Measurements from ENCODE around the gene OR2L5.

OR2L5 gene, protein sequence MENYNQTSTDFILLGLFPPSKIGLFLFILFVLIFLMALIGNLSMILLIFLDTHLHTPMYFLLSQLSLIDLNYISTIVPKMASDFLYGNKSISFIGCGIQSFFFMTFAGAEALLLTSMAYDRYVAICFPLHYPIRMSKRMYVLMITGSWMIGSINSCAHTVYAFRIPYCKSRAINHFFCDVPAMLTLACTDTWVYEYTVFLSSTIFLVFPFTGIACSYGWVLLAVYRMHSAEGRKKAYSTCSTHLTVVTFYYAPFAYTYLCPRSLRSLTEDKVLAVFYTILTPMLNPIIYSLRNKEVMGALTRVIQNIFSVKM

DNA sequence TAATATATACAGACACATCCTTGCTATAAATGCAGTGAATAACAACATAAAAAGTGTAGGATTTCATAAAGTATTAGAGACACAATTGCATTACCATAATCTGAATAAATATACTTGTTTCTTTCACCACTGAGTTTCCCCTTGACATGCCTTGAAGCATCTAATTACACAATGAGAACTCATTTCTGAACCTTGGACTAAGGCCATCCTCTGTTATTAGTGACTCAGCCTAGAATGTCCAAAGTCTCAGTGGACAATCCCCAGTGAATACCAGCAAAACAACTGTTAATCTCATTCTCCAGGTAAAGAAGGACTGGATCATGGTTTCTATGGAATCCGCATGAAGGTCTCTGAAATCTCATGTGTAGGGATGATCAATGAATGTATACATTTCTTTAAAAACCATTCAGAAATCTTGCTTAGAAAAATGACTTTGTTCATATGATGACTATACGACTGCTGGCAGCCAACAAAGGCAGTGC, at the start of gene OR2L5:
OR2L5 (plus strand) TSS at position 432 of the 482 bp plus-strand sequence. CDS start 8,288 bp downstream, outside the sequence.
- DNase-seq (ENCODE audit: low read depth in 2 of 2), result no peak

DNA sequence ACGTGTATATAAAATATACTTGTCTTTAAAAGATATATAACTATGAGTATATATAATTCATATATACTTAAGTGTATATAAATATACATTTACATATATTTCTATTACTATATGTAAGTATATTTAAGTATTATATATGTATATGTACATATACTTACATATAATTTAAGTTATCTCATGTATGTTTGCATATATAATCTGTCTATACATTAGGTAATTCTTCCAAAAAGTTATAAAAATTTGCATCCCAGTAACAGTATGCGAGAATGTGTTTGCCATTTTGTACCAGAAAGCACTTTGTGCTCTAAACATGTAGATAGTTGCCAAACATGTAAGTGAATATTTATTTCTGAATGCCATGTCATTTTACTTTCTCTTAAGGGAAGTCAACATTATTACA, 48.5 kb upstream of the OR2L5 start, which contains the start of gene OR2AK2:
OR2AK2 (plus strand) TSS at position 301 of the 400 bp plus-strand sequence. CDS start 144 bp downstream, outside the sequence.
- no peak for DNase-seq (ENCODE audit: low read depth in 2 of 2)

DNA sequence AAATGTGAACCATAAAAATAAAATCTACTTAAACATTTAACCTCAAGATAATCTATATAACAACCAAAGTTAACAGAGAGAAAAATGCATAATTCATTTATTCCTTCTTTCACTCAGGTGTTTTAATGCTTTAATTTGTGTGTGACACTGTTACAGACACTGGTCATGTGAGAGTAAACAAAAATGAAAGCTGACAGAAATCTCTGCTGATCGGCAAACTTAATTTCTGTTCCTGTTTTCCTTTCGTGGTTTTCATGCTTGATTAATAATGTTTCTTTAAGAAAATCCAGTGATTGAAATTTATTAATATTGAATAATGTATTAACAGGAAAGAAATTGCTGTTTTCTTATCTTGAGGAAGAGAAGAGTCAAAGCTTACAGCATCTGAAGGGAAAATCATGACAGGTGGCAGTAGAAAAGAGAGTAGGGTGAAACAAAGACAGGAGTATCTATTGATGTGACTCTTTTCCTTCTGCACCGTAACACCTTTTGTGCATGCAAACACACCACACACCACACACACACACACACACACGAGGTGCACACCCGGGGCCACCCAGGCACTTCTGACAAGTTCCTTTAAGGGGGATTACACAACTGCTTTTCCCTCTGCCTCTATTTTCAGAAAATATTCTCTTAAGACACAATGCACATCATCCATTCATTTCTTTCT, 46.8 kb upstream of the OR2L5 start:
- DNase-seq (ENCODE audit: low read depth in 2 of 2), result no peak

DNA sequence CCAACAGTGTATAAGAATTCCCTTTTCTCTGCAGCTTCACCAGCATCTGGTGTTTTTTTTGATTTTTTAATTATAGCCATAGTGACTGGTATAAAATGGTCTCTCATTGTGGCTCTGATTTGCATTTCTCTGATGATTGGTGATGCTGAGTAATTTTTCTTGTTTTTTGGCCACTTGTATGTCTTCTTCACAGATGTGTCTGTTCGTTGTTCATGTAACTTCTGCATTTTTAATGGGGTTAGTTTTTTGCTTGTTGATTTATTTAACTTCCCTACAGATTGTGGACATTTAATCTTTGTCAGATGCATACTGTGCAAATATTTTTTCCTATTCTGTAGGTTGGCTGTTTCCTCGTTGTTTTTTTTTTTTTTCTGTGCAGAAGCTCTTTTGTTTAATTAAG, 20.5 kb upstream of the OR2L5 start:
- no peak for DNase-seq (ENCODE audit: low read depth in 2 of 2)

DNA sequence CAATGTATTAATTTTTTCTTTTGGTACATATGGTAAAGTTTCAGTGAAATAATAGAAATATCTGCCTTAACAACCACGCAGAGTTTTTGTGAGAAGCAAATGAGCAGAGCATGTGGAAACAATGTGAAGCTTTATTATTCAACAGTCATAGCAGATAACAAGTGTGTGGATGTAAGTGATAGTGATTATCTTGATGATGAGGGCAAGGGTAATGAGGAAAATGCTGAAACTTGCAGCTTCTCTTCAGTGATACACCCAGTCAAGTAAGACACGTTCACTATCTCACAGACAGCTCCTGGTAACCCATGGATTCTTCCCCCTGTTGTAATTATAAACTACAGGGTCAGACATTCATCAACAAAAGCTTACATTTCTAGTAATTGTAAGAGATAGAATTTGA, 14.6 kb upstream of the OR2L5 start:
- no peak for DNase-seq (ENCODE audit: low read depth in 2 of 2)

DNA sequence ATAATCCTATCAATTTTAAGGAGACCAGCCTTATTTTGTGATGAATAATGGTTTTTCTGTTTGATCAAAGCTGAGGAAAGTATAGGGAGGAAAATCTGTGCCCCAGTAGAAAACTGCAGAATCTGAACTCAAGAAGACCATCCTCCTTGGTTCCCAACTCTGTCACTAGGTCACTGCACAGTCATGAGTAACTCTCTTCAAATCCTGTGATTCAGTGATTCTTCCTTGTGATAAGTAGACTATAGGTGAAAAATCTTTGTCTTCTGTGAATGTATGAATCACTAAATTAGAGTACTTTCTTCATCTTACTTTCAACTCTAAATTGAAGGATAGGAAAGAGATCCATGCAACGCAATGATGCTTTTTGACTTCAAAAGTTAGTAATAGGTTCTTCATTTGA, 13.3 kb upstream of the OR2L5 start:
- DNase-seq (ENCODE audit: low read depth in 2 of 2), result no peak

DNA sequence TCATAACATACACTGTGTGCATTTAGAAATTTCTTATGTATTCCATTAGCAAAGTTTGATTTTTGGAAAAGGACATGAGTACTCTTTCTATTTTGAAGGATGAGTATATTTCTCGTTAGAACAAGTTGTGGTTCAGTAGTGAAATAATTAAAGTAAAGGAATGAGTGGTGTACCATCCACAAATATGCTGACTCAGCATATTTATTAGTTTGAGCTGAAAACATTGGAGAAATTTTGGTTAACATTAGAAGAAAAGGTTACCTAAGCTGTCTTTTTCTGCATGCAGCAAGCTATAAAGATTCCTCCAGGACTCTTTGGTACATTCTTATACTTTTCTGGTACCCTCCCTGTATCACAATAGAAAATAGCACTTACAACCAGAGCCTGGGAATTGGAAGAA, 5.7 kb upstream of the OR2L5 start:
- DNase-seq (ENCODE audit: low read depth in 2 of 2), result no peak

DNA sequence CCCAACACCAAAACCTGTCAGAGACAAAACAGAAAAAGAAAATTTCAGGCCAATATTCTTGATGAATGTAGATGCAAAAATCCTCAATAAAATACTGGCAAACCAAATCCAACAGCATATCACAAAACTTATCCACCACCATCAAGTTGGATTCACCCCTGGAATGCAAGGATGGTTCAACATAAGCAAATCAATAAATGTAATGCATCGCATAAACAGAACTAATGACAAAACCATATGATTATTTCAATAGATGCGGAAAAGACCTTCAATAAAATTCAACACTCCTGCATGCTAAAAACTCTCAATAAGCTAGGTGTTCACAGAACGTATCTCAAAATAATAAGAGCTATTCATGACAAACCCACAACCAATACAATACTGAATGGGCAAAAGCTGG, 3.8 kb upstream of the OR2L5 start:
- DNase-seq (ENCODE audit: low read depth in 2 of 2), result no peak

DNA sequence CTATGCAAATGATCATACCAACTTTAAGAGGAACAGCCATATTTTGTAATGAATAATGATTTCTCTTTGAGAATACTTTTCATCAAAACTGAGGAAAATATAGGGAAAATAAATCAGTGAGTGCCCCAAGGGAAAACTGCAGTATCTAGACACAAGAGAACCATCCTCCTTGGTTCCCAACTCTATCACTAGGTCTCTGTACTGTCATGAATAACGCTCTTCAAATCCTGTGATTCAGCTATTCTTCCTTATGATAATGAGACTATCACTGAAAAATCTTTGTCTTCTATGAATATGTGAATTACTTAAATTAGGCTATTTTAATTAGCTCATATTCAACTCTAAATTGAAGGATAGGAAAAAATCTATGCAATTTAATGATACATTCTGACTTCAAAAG, 2.3 kb downstream of the OR2L5 start:
- DNase-seq (ENCODE audit: low read depth in 2 of 2), result no peak

DNA sequence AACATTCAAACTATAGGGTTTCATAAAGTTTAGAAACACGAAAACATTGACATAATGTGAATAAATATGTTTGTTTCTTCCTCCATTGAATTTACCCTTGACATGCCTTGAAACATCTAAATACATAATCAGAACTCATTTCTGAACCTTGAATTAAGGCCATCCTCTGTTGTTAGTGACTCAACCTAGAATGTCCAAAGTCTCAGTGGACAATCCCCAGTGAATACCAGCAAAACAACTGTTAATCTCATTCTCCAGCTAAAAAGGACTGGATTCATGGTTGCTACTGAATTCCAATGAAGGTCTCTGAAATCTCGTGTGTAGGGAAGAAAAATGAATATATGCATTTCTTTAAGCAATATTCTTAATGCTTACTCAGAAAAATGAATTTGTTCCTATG, 16.3 kb downstream of the OR2L5 start, which contains the start of gene OR2L2:
OR2L2 (plus strand) TSS at position 301 of the 400 bp plus-strand sequence. CDS start 8,198 bp downstream, outside the sequence.
- DNase-seq (ENCODE audit: low read depth in 2 of 2), result no peak

DNA sequence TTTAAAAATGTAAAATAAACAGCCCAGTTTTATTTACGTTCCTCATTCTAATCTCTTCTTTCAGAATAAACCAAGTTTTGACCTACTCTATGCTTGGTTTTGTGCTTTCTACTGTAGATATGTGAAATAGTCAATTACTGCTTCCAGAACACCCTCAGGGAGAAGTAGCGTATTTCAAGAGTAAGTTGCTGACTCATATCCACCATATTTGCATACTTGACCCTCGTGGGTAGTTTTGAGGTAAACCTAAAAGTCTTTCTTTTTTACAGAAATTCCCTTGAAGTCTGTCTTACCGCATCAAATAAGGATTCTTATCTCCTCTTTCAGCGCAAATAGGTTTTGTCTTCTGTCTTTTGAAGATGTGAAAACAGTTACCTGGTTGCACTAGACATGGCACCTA, 31.7 kb downstream of the OR2L5 start:
- no peak for DNase-seq (ENCODE audit: low read depth in 2 of 2)

DNA sequence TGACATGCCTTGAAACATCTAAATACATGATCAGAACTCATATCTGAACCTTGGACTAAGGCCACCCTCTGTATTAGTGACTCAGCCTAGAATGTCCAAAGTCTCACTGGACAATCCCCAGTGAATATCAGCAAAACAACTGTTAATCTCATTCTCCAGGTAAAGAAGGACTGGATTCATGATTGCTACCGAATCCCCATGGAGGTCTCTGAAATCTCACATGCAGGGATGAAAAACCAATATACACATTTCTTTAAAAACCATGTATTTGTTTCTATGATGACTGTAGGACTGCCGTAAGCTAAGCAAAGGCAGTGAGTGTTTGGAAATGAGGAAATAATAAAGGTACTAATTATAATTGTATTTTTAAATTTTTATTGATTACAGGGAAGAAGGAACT, 33.1 kb downstream of the OR2L5 start, which contains the start of gene OR2L3:
OR2L3 (plus strand) TSS at position 301 of the 400 bp plus-strand sequence. CDS start 13,846 bp downstream, outside the sequence.
- DNase-seq (ENCODE audit: low read depth in 2 of 2), result no peak

DNA sequence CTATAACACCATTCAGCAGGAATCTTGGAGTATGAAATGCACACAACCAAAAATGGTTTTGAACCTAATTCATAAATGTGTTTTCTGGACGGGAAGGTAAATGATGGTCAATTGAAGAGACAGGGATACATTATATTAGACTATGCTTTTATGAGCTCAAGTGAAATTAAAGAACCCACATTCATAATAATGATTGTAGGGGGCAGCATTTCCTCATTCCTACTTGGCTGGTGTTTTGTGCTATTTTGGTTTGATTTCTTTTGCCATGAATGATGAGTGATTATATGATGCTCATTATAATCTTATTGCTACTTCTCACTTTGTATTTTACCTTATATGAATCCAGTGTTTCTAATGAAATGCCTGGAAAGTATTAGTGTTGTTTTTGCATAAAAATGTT, 33.5 kb downstream of the OR2L5 start:
- DNase-seq (ENCODE audit: low read depth in 2 of 2), result no peak

DNA sequence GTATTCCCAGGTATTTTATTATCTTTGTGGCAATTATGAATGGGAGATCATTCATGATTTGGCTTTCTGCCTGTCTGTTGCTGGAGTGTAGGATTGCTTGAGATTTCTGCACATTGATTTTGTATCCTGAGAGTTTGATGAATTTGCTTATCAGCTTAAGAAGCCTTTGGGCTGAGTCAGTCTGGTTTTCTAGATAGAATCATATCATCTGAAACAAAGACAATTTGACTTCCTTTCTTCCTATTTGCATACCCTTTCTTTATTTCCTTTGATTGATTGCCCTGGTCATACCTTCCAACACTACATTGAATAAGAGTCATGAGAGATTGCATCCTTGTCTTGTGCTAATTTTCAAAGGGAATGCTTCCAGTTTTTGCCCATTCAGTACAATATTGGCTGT, 41.2 kb downstream of the OR2L5 start:
- no peak for DNase-seq (ENCODE audit: low read depth in 2 of 2)

DNA sequence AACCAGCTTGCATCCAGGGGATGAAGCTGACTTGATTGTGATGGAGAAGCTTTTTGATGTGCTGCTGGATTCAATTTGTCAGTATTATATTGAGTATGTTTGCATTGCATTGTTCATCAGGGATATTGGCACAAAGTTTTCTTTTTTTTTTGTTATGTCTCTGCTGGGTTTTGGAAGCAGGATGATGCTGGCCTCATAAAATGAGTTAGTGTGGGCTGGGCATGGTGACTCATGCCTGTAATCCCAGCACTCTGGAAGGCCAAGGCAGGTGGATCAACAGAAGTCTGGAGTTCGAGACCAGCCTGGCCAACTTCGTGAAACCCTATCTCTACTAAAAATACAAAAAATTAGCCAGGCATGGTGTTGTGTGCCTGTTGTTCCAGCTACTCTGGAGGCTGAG, 41.8 kb downstream of the OR2L5 start:
- no peak for DNase-seq (ENCODE audit: low read depth in 2 of 2)

DNA sequence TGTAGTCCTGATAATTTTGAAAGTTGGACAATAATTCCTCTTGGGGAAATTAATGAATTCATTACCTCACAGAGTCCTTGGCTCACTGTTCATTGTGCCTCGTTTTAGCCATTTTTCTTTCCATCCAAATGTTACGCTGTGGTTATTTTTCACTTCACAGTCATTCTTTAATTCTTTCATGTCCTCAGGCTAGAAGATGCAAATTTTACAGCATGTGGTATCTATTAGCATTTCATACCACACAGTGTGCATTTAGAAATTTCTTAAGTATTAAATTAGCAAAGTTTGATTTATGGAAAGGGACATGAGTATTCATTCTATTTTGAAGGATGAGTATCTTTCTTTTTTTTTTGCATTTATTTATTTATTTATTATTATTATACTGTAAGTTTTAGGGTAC, 51.6 kb downstream of the OR2L5 start:
- no peak for DNase-seq (ENCODE audit: low read depth in 2 of 2)

DNA sequence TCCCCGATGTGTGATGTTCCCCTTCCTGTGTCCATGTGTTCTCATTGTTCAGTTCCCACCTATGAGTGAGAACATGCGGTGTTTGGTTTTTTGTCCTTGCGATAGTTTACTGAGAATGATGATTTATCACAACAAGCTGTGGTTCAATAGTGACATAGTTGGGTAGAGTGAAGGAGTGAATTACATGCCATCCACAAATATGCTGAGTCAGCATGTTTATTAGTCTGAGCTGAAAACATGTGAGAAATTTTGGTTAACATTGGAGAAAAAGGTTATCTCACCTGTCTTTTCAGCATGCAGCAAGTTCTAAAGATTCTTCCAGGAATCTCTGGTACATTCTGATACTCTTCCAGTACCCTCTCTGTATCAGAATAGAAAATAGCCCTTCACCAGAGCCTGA, 52.1 kb downstream of the OR2L5 start:
- DNase-seq (ENCODE audit: low read depth in 2 of 2), result no peak
